ENCODE results near the gene CX3CL1. TPM values are rescaled to one million over a fixed set of nuclear protein-coding genes. Genes with fewer than 3 reads are reported as not detected.

The CX3CL1 gene
- total and polyA plus RNA-seq, 5 donors from 2014 or later: 0.15 TPM; not detected in 4

GRCh38 chr16:57357330-57358085, 14.8 kb upstream of the CX3CL1 start:
- H3K4me1 Mint-ChIP-seq: peaks cover 0 to 7% (median 0%) of the 10 kb centered on the region in 4 donors
- H3K36me3 Mint-ChIP-seq: no peaks in the 10 kb centered on the region
- H3K4me3 Mint-ChIP-seq: no peak overlapping the region
- peak overlapping the region in 2 of 3 donors; percentile 69 to 80 for H3K27ac Mint-ChIP-seq
- Histone ChIP-seq H3K27me3 (ENCODE audit: control insufficient read depth, insufficient read depth, low read length) (no peaks in the 10 kb centered on the region), H3K4me3 (ENCODE audit: low read depth, low read length) (no peak overlapping the region), H3K9me3 (ENCODE audit: control insufficient read depth in 2 of 2, low read length in 2 of 2) (no peaks in the 10 kb centered on the region), H3K27ac (ENCODE audit: insufficient read depth, low read length, poor library complexity, severe bottlenecking) (no peak overlapping the region), H3K36me3 (ENCODE audit: control insufficient read depth, insufficient read depth, low read length) (no peaks in the 10 kb centered on the region), H3K4me1 (ENCODE audit: control insufficient read depth, insufficient read depth, low read length, poor library complexity, severe bottlenecking) (no peaks in the 10 kb centered on the region)
- H3K9me3 Mint-ChIP-seq: no peaks in the 10 kb centered on the region
- peak; percentile 8 to 12 for ATAC-seq (ENCODE audit: low read depth in 2 of 2)
- H3K27me3 Mint-ChIP-seq: no peaks in the 10 kb centered on the region
- no peak for DNase-seq

GRCh38 chr16:57358086-57358420, 14.2 kb upstream of the CX3CL1 start:
- no peak overlapping the region for H3K4me3 Mint-ChIP-seq
- Histone ChIP-seq H3K27ac (ENCODE audit: insufficient read depth, low read length, poor library complexity, severe bottlenecking) (no peak overlapping the region), H3K27me3 (ENCODE audit: control insufficient read depth, insufficient read depth, low read length) (no peaks in the 10 kb centered on the region), H3K36me3 (ENCODE audit: control insufficient read depth, insufficient read depth, low read length) (no peaks in the 10 kb centered on the region), H3K4me1 (ENCODE audit: control insufficient read depth, insufficient read depth, low read length, poor library complexity, severe bottlenecking) (no peaks in the 10 kb centered on the region), H3K9me3 (ENCODE audit: control insufficient read depth in 2 of 2, low read length in 2 of 2) (no peaks in the 10 kb centered on the region), H3K4me3 (ENCODE audit: low read depth, low read length) (no peak overlapping the region)
- no peaks in the 10 kb centered on the region for H3K36me3 Mint-ChIP-seq
- ATAC-seq (ENCODE audit: low read depth in 2 of 2) (no peak), DNase-seq (no peak)
- H3K4me1 Mint-ChIP-seq: peaks cover 0 to 7% (median 0%) of the 10 kb centered on the region in 4 donors
- H3K9me3 Mint-ChIP-seq: no peaks in the 10 kb centered on the region
- H3K27ac Mint-ChIP-seq: peak overlapping the region in 2 of 3 donors; percentile 69 to 80
- H3K27me3 Mint-ChIP-seq: no peaks in the 10 kb centered on the region

- Histone ChIP-seq H3K27me3 (ENCODE audit: control insufficient read depth, insufficient read depth, low read length) (no peaks in the 10 kb centered on the region), H3K4me3 (ENCODE audit: low read depth, low read length) (no peak within 1 kb of the TSS), H3K9me3 (ENCODE audit: control insufficient read depth in 2 of 2, low read length in 2 of 2) (no peaks in the 10 kb centered on the region), H3K4me1 (ENCODE audit: control insufficient read depth, insufficient read depth, low read length, poor library complexity, severe bottlenecking) (no peaks in the 10 kb centered on the region), H3K36me3 (ENCODE audit: control insufficient read depth, insufficient read depth, low read length) (no peaks in the 10 kb centered on the region), H3K27ac (ENCODE audit: insufficient read depth, low read length, poor library complexity, severe bottlenecking) (no peak within 1 kb of the TSS)
- Mint-ChIP-seq H3K4me1 (peaks cover 0 to 1% (median 0%) of the 10 kb centered on the region in 4 donors), H3K27me3 (no peaks in the 10 kb centered on the region), H3K9me3 (no peaks in the 10 kb centered on the region), H3K27ac (peak within 1 kb of the TSS in 2 of 3 donors; percentile 69 to 80), H3K36me3 (no peaks in the 10 kb centered on the region), H3K4me3 (no peak within 1 kb of the TSS)
- ATAC-seq (ENCODE audit: low read depth in 2 of 2) (peak; percentile 56 to 59), DNase-seq (peak in 1 of 3 donors; percentile 17)
These were observed 13.7 kb upstream of the CX3CL1 start, which contains the start of gene CCL22 for GRCh38 chr16:57358527-57359095. Gene CCL22 (plus strand): TSS chr16:57358783. CDS start chr16:57358817, 34 bp downstream.

- Mint-ChIP-seq H3K4me3 (no peak overlapping the region), H3K27me3 (no peaks in the 10 kb centered on the region)
- H3K4me3 ChIP-seq (ENCODE audit: low read depth, low read length): no peak overlapping the region
These were observed 11.9 kb upstream of the CX3CL1 start for GRCh38 chr16:57360321-57360935.

GRCh38 chr16:57361404-57361803, 10.9 kb upstream of the CX3CL1 start:
- no peaks in the 10 kb centered on the region for H3K4me1 Mint-ChIP-seq
- no peaks in the 10 kb centered on the region for H3K27me3 Mint-ChIP-seq
- Histone ChIP-seq H3K27me3 (ENCODE audit: control insufficient read depth, insufficient read depth, low read length) (no peaks in the 10 kb centered on the region), H3K4me1 (ENCODE audit: control insufficient read depth, insufficient read depth, low read length, poor library complexity, severe bottlenecking) (no peaks in the 10 kb centered on the region), H3K9me3 (ENCODE audit: control insufficient read depth in 2 of 2, low read length in 2 of 2) (no peaks in the 10 kb centered on the region), H3K36me3 (ENCODE audit: control insufficient read depth, insufficient read depth, low read length) (no peaks in the 10 kb centered on the region), H3K27ac (ENCODE audit: insufficient read depth, low read length, poor library complexity, severe bottlenecking) (no peak overlapping the region), H3K4me3 (ENCODE audit: low read depth, low read length) (no peak overlapping the region)
- no peak overlapping the region for H3K4me3 Mint-ChIP-seq
- no peaks in the 10 kb centered on the region for H3K36me3 Mint-ChIP-seq
- no peak for DNase-seq
- no peak overlapping the region for H3K27ac Mint-ChIP-seq
- peaks cover 0 to 2% (median 0%) of the 10 kb centered on the region in 7 donors for H3K9me3 Mint-ChIP-seq
- no peak for ATAC-seq (ENCODE audit: low read depth in 2 of 2)

More at GRCh38 chr16:57360321-57360935, 11.9 kb upstream of the CX3CL1 start:
- Histone ChIP-seq H3K9me3 (ENCODE audit: control insufficient read depth in 2 of 2, low read length in 2 of 2) (no peaks in the 10 kb centered on the region), H3K36me3 (ENCODE audit: control insufficient read depth, insufficient read depth, low read length) (no peaks in the 10 kb centered on the region), H3K27me3 (ENCODE audit: control insufficient read depth, insufficient read depth, low read length) (no peaks in the 10 kb centered on the region), H3K27ac (ENCODE audit: insufficient read depth, low read length, poor library complexity, severe bottlenecking) (no peak overlapping the region), H3K4me1 (ENCODE audit: control insufficient read depth, insufficient read depth, low read length, poor library complexity, severe bottlenecking) (no peaks in the 10 kb centered on the region)
- Mint-ChIP-seq H3K27ac (no peak overlapping the region), H3K36me3 (no peaks in the 10 kb centered on the region), H3K4me1 (no peaks in the 10 kb centered on the region), H3K9me3 (peaks cover 0 to 2% (median 0%) of the 10 kb centered on the region in 7 donors)
- DNase-seq: no peak
- no peak for ATAC-seq (ENCODE audit: low read depth in 2 of 2)

GRCh38 chr16:57364143-57364542, 8.1 kb upstream of the CX3CL1 start:
- ATAC-seq (ENCODE audit: low read depth in 2 of 2) (no peak), DNase-seq (no peak)
- H3K27me3 ChIP-seq (ENCODE audit: control insufficient read depth, insufficient read depth, low read length): no peaks in the 10 kb centered on the region
- H3K4me1 ChIP-seq (ENCODE audit: control insufficient read depth, insufficient read depth, low read length, poor library complexity, severe bottlenecking): no peaks in the 10 kb centered on the region
- H3K36me3 Mint-ChIP-seq: no peaks in the 10 kb centered on the region
- no peaks in the 10 kb centered on the region for H3K27me3 Mint-ChIP-seq
- no peak overlapping the region for H3K4me3 Mint-ChIP-seq
- no peak overlapping the region for H3K27ac Mint-ChIP-seq
- H3K9me3 ChIP-seq (ENCODE audit: control insufficient read depth in 2 of 2, low read length in 2 of 2): no peaks in the 10 kb centered on the region
- H3K9me3 Mint-ChIP-seq: peaks cover 0 to 2% (median 0%) of the 10 kb centered on the region in 7 donors
- no peaks in the 10 kb centered on the region for H3K4me1 Mint-ChIP-seq
- no peak overlapping the region for H3K27ac ChIP-seq (ENCODE audit: insufficient read depth, low read length, poor library complexity, severe bottlenecking)
- H3K36me3 ChIP-seq (ENCODE audit: control insufficient read depth, insufficient read depth, low read length): no peaks in the 10 kb centered on the region
- H3K4me3 ChIP-seq (ENCODE audit: low read depth, low read length): no peak overlapping the region

GRCh38 chr16:57366544-57367040, 5.7 kb upstream of the CX3CL1 start:
- DNase-seq: no peak
- no peaks in the 10 kb centered on the region for H3K4me1 Mint-ChIP-seq
- peaks cover 0 to 2% (median 0%) of the 10 kb centered on the region in 7 donors for H3K9me3 Mint-ChIP-seq
- Histone ChIP-seq H3K36me3 (ENCODE audit: control insufficient read depth, insufficient read depth, low read length) (no peaks in the 10 kb centered on the region), H3K4me1 (ENCODE audit: control insufficient read depth, insufficient read depth, low read length, poor library complexity, severe bottlenecking) (no peaks in the 10 kb centered on the region), H3K27ac (ENCODE audit: insufficient read depth, low read length, poor library complexity, severe bottlenecking) (no peak overlapping the region), H3K27me3 (ENCODE audit: control insufficient read depth, insufficient read depth, low read length) (no peaks in the 10 kb centered on the region), H3K4me3 (ENCODE audit: low read depth, low read length) (no peak overlapping the region), H3K9me3 (ENCODE audit: control insufficient read depth in 2 of 2, low read length in 2 of 2) (no peaks in the 10 kb centered on the region)
- no peak overlapping the region for H3K27ac Mint-ChIP-seq
- ATAC-seq (ENCODE audit: low read depth in 2 of 2): no peak
- H3K36me3 Mint-ChIP-seq: no peaks in the 10 kb centered on the region
- no peak overlapping the region for H3K4me3 Mint-ChIP-seq
- H3K27me3 Mint-ChIP-seq: no peaks in the 10 kb centered on the region

All from CD4-positive, CD25-positive, alpha-beta regulatory T cell (primary cell).